Measurements from ENCODE around the gene ALKBH4. TPM values are rescaled to one million over a fixed set of nuclear protein-coding genes. Genes with fewer than 3 reads are reported as not detected.
A peak's percentile ranks its signal among the peaks of the same experiment; 100 is the strongest.

The ALKBH4 gene
- total RNA-seq, 1 donor from 2014 or later = 19.3 TPM

- no peak for DNase-seq (ENCODE audit: low read depth)
- TF ChIP-seq, protein P1, sequence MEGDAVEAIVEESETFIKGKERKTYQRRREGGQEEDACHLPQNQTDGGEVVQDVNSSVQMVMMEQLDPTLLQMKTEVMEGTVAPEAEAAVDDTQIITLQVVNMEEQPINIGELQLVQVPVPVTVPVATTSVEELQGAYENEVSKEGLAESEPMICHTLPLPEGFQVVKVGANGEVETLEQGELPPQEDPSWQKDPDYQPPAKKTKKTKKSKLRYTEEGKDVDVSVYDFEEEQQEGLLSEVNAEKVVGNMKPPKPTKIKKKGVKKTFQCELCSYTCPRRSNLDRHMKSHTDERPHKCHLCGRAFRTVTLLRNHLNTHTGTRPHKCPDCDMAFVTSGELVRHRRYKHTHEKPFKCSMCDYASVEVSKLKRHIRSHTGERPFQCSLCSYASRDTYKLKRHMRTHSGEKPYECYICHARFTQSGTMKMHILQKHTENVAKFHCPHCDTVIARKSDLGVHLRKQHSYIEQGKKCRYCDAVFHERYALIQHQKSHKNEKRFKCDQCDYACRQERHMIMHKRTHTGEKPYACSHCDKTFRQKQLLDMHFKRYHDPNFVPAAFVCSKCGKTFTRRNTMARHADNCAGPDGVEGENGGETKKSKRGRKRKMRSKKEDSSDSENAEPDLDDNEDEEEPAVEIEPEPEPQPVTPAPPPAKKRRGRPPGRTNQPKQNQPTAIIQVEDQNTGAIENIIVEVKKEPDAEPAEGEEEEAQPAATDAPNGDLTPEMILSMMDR (conservative IDR thresholded peaks at IDR 0.05; ENCODE audit: low read depth, low read length) = no peak
- peak within 1 kb of the TSS; percentile 84 for H3K4me3 ChIP-seq (ENCODE audit: low read depth, low read length)
Observed at GRCh38 chr7:102433219-102434038, 31.2 kb downstream of the ALKBH4 start, which contains the start of gene ORAI2. Gene ORAI2 (plus strand): TSS chr7:102433575. CDS start chr7:102438957, 5,382 bp downstream.

GRCh38 chr7:102432442-102433218 lies 32.0 kb downstream of the ALKBH4 start:
- no peak for DNase-seq (ENCODE audit: low read depth)
- TF ChIP-seq, protein P1 (conservative IDR thresholded peaks at IDR 0.05; ENCODE audit: low read depth, low read length) = no peak
- H3K4me3 ChIP-seq (ENCODE audit: low read depth, low read length) = peak overlapping the region; percentile 84

DNA sequence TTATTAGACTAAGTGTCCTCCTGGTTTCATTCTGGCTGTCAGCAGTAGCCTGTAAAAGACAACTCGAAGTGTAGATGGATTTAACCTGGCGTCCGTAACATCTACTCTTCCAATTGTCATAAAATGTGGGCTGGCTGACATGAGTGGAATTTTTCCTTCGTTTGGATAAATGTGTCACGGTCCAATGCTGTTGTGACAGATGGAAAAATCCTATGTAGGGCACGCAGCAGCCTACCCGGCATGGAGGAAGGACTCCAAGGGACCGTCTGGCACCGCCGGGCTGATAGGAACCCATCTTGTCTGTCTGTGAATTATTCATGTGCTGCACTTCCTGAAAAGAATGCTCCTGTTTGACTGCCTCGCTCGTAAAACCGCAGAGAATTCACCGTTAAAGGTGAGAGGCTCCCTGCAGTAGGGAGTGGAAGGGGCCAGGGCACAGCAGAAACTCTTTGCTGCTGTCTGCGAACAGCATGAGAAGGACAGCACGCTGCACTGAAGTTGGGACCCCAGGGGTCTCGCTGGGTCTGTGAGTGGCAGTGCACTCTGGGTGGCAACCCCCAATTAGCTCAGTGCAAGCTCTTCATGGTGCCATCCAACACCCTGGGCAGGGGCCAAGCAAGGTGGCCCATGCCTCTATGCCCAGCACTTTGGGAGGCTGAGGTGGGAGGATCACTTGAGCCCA lies 32.9 kb downstream of the ALKBH4 start:
- TF ChIP-seq, protein P1 (conservative IDR thresholded peaks at IDR 0.05; ENCODE audit: low read depth, low read length) = no peak
- no peak for DNase-seq (ENCODE audit: low read depth)
- H3K4me3 ChIP-seq (ENCODE audit: low read depth, low read length) = no peak overlapping the region

DNA sequence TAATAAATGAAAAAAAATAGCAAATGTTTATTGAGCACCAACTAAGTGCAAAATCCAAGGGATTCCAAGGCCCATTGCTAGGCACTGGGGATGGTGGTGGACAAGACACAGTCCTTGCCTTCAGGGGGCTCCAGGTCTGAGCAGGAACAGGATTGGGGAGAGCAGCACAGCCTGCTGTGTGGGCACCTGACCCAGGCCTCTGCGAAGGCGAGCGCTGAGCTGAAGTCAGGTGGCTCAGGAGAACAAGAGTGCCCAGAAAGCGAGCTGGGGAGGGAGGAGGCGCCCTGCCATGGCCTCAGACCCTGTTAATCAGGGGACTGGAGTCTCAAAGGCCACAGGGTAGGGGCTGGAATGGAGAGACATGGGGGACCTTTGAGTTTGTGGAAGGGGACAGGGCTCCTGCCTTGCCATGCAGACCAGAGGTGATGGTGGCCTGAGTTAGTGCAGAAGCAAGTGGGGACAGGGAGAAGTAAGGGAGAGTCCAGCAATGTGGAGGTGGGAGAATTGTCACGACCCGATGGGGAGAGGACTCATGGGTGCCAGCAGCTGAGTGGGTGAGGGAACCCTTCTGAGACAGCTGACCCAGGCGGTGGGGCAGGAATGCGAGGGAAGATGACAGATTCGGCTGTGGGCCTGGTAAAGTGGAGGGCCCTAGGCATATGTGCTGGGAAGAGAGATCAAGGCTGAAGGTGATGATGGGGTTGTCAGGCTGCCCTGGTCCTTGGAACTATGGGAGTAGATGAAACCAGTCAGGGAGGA lies 35.3 kb downstream of the ALKBH4 start:
- TF ChIP-seq, protein P1 (conservative IDR thresholded peaks at IDR 0.05; ENCODE audit: low read depth, low read length) = no peak
- DNase-seq (ENCODE audit: low read depth) = no peak

DNA sequence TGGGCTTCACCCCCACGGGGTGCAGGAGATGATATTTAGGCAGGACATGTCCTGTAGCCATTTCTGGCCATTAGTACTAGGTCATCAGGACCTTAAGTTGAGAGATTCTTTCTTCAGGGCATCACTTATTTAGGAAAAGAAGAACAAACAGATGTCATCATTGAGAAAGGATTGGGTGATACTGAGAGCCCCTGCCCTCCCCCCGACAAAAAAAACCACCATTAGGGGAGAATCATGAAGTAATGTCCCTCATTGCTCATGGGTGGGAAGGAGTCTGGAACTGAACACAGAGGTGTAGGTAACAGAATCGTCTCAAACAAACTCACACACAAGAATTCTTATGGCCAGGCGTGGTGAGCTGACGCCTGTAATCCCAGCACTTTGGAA lies 37.7 kb downstream of the ALKBH4 start:
- no peak for DNase-seq (ENCODE audit: low read depth)

More for the DNA sequence above, 35.3 kb downstream of the ALKBH4 start:
- H3K4me3 ChIP-seq (ENCODE audit: low read depth, low read length) = no peak overlapping the region

More for the DNA sequence above, 37.7 kb downstream of the ALKBH4 start:
- TF ChIP-seq, protein P1 (conservative IDR thresholded peaks at IDR 0.05; ENCODE audit: low read depth, low read length) = no peak
- H3K4me3 ChIP-seq (ENCODE audit: low read depth, low read length) = no peak overlapping the region

Data from epithelial cell of proximal tubule (primary cell).